Endothelial cell (in vitro differentiated cells): ENCODE measurements around the gene TAF10. TPM values are rescaled to one million over a fixed set of nuclear protein-coding genes. Genes with fewer than 3 reads are reported as not detected.

ENCODE experiments used
- DNase-seq: peaks from one replicate; pipeline ENCODE4 v3.0.0; 2021; ENCODE audit warnings: low spot score
- H3K27ac Mint-ChIP-seq: one replicate; pipeline ENCODE4 v1.8.0; 2021; ENCODE audit warnings: mixed read lengths, inconsistent platforms; ENCODE audit not compliant: unreplicated experiment
- H3K27me3 Mint-ChIP-seq: one replicate; pipeline ENCODE4 v1.8.0; 2021; ENCODE audit warnings: mild to moderate bottlenecking, moderate library complexity, mixed read lengths, inconsistent platforms; ENCODE audit not compliant: unreplicated experiment
- H3K36me3 Mint-ChIP-seq: one replicate; pipeline ENCODE4 v1.8.0; 2021; ENCODE audit warnings: mild to moderate bottlenecking, low read depth, mixed read lengths, inconsistent platforms; ENCODE audit not compliant: unreplicated experiment
- H3K4me1 Mint-ChIP-seq: one replicate; pipeline ENCODE4 v1.8.0; 2021; ENCODE audit warnings: mild to moderate bottlenecking, mixed read lengths, inconsistent platforms; ENCODE audit not compliant: unreplicated experiment
- H3K4me3 Mint-ChIP-seq: one replicate; pipeline ENCODE4 v1.8.0; 2021; ENCODE audit warnings: mild to moderate bottlenecking, mixed read lengths, inconsistent platforms; ENCODE audit not compliant: unreplicated experiment
- H3K9me3 Mint-ChIP-seq: one replicate; pipeline ENCODE4 v1.8.0; 2021; ENCODE audit warnings: mixed read lengths, inconsistent platforms; ENCODE audit not compliant: unreplicated experiment
- CTCF ChIP-seq: fragments of 200-600 bp; sonication (generic); IDR thresholded peaks from one replicate; pipeline ENCODE4 v1.5.0; 2021; ENCODE audit warnings: antibody characterized with exemption; ENCODE audit not compliant: unreplicated experiment
- total RNA-seq: library from RNA; stranded (reverse); fragmentation: NEBNext Ultra II Directional; extraction: Animal tissue kit (Norgen Biotek cat#: 25700); gene quantifications from one replicate; pipeline ENCODE4 v1.2.1, GENCODE V29; 2021; ENCODE audit not compliant: unreplicated experiment

TAF10 gene
- total RNA-seq, 1 donor from 2014 or later = 62.2 TPM

DNA sequence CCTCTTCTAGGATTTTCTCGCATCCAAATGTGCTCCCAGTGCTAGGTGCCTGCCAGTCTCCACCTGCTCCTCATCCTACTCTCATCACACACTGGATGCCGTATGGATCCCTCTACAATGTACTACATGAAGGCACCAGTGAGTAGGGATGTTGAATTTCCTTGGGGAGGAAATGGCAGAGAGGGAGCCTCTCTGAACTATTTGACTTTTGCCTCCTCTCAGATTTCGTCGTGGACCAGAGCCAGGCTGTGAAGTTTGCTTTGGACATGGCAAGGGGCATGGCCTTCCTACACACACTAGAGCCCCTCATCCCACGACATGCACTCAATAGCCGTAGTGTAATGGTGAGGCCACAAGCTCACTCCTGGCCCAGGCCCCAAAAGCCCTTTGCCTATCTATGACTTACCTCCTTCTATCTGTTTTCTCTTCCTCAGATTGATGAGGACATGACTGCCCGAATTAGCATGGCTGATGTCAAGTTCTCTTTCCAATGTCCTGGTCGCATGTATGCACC is 2.5 kb downstream of the TAF10 start:
- H3K9me3 Mint-ChIP-seq = no peaks in the 10 kb centered on the region
- peak overlapping the region; percentile 82 for H3K27ac Mint-ChIP-seq
- TF ChIP-seq CTCF = no peak
- no peak for DNase-seq
- H3K4me1 Mint-ChIP-seq = peaks cover 41% of the 10 kb centered on the region
- peaks cover 10% of the 10 kb centered on the region for H3K27me3 Mint-ChIP-seq
- H3K4me3 Mint-ChIP-seq = peak overlapping the region; percentile 70
- H3K36me3 Mint-ChIP-seq = peaks cover 48% of the 10 kb centered on the region

- Mint-ChIP-seq H3K4me1 (peaks cover 41% of the 10 kb centered on the region), H3K9me3 (no peaks in the 10 kb centered on the region), H3K36me3 (peaks cover 47% of the 10 kb centered on the region), H3K27ac (peak overlapping the region; percentile 62), H3K27me3 (peaks cover 10% of the 10 kb centered on the region), H3K4me3 (peak overlapping the region; percentile 62)
- TF ChIP-seq CTCF = no peak
- no peak for DNase-seq
Observed at GRCh38 chr11:6608726-6609501, 3.1 kb downstream of the TAF10 start.

- DNase-seq = no peak
- Mint-ChIP-seq H3K36me3 (peaks cover 47% of the 10 kb centered on the region), H3K4me3 (no peak overlapping the region), H3K27me3 (peaks cover 10% of the 10 kb centered on the region), H3K4me1 (peaks cover 41% of the 10 kb centered on the region), H3K9me3 (no peaks in the 10 kb centered on the region), H3K27ac (no peak overlapping the region)
- TF ChIP-seq CTCF = no peak
Observed at GRCh38 chr11:6608011-6608410, 4.0 kb downstream of the TAF10 start.

DNA sequence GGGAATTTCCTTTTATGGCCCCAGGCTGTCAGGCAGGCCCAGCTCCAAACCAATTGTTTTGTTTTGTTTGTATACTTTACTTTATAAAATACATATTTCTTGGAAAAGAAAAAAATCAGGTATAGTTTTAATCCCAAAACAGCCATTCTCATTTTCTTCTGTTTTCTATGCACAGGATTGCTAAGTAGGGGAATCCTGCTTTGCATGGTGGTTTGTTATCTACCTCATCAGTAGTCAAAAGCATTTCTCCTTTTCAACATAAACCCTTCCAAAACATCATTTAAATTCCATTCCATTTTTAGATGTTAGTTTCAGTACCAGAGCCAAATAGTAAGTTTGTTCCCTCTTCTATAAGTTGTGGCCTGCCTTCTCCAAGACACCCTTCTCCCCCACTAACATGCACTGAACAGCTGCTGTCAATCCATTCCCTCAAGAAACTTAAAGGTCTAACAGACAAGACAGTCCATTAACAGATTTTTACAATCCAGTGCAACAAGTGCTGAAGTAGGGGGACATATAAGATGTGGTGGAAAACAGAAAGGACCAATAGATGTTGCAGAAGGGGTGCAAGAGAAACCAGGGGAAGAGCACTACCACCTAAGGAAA is 4.7 kb downstream of the TAF10 start:
- H3K4me3 Mint-ChIP-seq = peak overlapping the region; percentile 76
- no peak for TF ChIP-seq CTCF
- no peaks in the 10 kb centered on the region for H3K9me3 Mint-ChIP-seq
- H3K27ac Mint-ChIP-seq = peak overlapping the region; percentile 99
- peaks cover 47% of the 10 kb centered on the region for H3K36me3 Mint-ChIP-seq
- H3K27me3 Mint-ChIP-seq = peaks cover 10% of the 10 kb centered on the region
- DNase-seq = no peak
- H3K4me1 Mint-ChIP-seq = peaks cover 45% of the 10 kb centered on the region
